ENCODE measurements around the gene MYORG. TPM values are rescaled to one million over a fixed set of nuclear protein-coding genes. Genes with fewer than 3 reads are reported as not detected.

MYORG gene
- total RNA-seq, 2 experiments from 2014 or later = 0.98 to 3.9 TPM

DNA sequence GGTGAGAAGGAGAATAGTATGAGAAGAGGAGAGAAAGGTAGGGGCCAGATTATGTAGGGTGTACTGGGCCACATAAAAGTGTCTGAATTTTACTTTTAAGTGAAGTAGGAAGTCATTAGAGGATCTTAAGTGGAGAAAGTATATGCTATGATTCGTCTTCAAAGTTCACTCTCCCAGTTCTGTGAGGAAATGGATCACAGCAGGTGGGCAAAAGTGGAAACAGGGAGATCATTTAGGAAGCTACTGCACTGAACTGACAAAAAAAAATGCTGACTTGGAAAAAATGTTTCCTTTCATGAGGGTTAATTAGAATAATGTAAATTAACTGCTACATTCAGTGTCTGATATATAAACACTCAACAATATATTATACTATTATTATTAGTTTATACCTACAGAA, 50.0 kb downstream of the MYORG start:
- DNase-seq (ENCODE audit: low spot score) = no peak
- no peak overlapping the region for H3K4me3 ChIP-seq (ENCODE audit: low read depth, low read length, poor library complexity, severe bottlenecking)
- H3K9me2 ChIP-seq (ENCODE audit: insufficient read depth, low read length) = no peaks in the 10 kb centered on the region
- POLR2A ChIA-PET = no interaction called here
- TF ChIP-seq EZH2phosphoT487 (IDR thresholded peaks at IDR 0.05; ENCODE audit: borderline replicate concordance, low read depth, low read length) = no peak
- TF ChIP-seq, protein P1, sequence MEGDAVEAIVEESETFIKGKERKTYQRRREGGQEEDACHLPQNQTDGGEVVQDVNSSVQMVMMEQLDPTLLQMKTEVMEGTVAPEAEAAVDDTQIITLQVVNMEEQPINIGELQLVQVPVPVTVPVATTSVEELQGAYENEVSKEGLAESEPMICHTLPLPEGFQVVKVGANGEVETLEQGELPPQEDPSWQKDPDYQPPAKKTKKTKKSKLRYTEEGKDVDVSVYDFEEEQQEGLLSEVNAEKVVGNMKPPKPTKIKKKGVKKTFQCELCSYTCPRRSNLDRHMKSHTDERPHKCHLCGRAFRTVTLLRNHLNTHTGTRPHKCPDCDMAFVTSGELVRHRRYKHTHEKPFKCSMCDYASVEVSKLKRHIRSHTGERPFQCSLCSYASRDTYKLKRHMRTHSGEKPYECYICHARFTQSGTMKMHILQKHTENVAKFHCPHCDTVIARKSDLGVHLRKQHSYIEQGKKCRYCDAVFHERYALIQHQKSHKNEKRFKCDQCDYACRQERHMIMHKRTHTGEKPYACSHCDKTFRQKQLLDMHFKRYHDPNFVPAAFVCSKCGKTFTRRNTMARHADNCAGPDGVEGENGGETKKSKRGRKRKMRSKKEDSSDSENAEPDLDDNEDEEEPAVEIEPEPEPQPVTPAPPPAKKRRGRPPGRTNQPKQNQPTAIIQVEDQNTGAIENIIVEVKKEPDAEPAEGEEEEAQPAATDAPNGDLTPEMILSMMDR (conservative IDR thresholded peaks at IDR 0.05; ENCODE audit: low read length) = no peak
- no peaks in the 10 kb centered on the region for H3K9me3 ChIP-seq (ENCODE audit: low read length)
- CTCF ChIA-PET (ENCODE audit: unreplicated experiment) = no interaction called here
- no peak overlapping the region for H2AFZ ChIP-seq (ENCODE audit: low read length)
- peak overlapping the region; percentile 96 for H3K4me2 ChIP-seq (ENCODE audit: low read length)
- intact Hi-C loops (cut with micrococcal nuclease; ENCODE audit: unreplicated experiment) = no loop called here
- no TSS peak for BruUV-seq (replicated peaks)
- 0 out of 2 replicates have a peak, but pooled peaks cover 3% of the 10 kb centered on the region for H4K20me1 ChIP-seq (ENCODE audit: insufficient read depth, low read length)
- H3K27ac ChIP-seq (ENCODE audit: low read depth, low read length, poor library complexity, severe bottlenecking) = no peak overlapping the region
- H3K79me2 ChIP-seq (ENCODE audit: insufficient read depth, low read depth, low read length) = peaks cover 67% of the 10 kb centered on the region
- H3K4me1 ChIP-seq (ENCODE audit: insufficient read depth, low read length, poor library complexity, severe bottlenecking) = peaks cover 48% of the 10 kb centered on the region
- no peaks in the 10 kb centered on the region for H3K36me3 ChIP-seq (ENCODE audit: insufficient read depth, low read length)

DNA sequence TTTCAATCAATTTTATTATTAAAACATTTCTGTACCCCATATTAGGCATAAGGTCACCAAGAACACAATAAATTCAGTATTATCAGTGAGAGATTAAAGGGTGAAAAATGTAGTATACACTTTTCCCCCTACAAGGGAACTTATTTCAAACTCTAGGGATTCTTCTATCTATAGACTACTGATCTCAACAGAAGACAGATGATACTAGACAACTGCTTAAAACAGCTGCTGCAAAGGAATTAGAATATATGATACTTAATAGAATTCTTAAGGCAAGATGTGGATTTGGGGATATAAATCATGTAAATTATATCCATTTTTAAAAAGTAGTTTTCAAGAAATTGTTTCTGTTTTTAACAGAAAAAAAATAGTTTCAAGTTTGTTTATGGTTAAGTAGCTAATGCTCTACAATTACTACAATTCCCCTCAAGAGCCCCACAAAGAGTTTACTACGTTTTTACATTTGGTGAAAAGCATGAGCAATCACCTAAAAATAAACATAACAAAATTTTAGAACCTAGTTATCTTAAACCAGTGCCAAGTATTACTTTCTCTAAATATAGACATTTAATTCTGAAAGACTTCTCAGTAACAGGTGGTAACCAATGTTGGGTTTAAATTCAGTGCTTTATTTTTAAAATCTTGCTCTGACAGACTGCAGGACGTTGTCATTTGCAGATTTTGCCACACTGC, 53.7 kb downstream of the MYORG start:
- ChIA-PET CTCF (ENCODE audit: unreplicated experiment) (no interaction called here), POLR2A (no interaction called here)
- H2AFZ ChIP-seq (ENCODE audit: low read length) = no peak overlapping the region
- TF ChIP-seq, protein P1 (conservative IDR thresholded peaks at IDR 0.05; ENCODE audit: low read length) = no peak
- TF ChIP-seq EZH2phosphoT487 (IDR thresholded peaks at IDR 0.05; ENCODE audit: borderline replicate concordance, low read depth, low read length) = no peak
- no peak for DNase-seq (ENCODE audit: low spot score)
- no peak overlapping the region for H3K27ac ChIP-seq (ENCODE audit: low read depth, low read length, poor library complexity, severe bottlenecking)
- 0 out of 2 replicates have a peak, but pooled peaks cover 3% of the 10 kb centered on the region for H4K20me1 ChIP-seq (ENCODE audit: insufficient read depth, low read length)
- no peaks in the 10 kb centered on the region for H3K9me3 ChIP-seq (ENCODE audit: low read length)
- peaks cover 6% of the 10 kb centered on the region for H3K36me3 ChIP-seq (ENCODE audit: insufficient read depth, low read length)
- peak overlapping the region; percentile 20; the same call in 1 of the 2 replicates for H3K4me2 ChIP-seq (ENCODE audit: low read length)
- intact Hi-C loops (cut with micrococcal nuclease; ENCODE audit: unreplicated experiment) = no loop called here
- H3K9me2 ChIP-seq (ENCODE audit: insufficient read depth, low read length) = no peaks in the 10 kb centered on the region
- H3K79me2 ChIP-seq (ENCODE audit: insufficient read depth, low read depth, low read length) = peaks cover 60% of the 10 kb centered on the region
- H3K4me3 ChIP-seq (ENCODE audit: low read depth, low read length, poor library complexity, severe bottlenecking) = no peak overlapping the region
- BruUV-seq (replicated peaks) = no TSS peak
- H3K4me1 ChIP-seq (ENCODE audit: insufficient read depth, low read length, poor library complexity, severe bottlenecking) = peaks cover 32% of the 10 kb centered on the region

DNA sequence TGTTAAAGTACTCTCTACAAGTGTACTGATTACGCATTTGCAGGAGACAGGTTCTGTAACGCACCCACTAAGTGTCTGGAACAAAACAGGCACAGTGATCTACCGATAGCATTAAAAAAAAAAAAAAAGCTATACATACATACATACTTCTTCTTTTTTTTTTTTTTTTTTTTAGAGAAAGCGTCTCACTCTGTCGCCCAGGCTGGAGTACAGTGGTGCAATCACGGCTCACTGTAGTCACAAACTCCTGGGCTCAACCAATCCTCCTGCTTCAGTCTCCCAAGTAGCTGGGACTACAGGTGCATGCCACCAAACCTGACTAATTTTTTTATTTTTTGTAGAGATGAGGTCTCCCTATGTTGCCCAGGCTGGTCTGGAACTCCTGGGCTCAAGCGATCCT, 55.2 kb downstream of the MYORG start:
- POLR2A ChIA-PET = interaction anchor here (0.6 kb wide), 3 partner anchors 12 to 317 kb away, joined by 3 to 4 read pairs (median 3); no protein-coding TSS in a partner anchor
- TF ChIP-seq EZH2phosphoT487 (IDR thresholded peaks at IDR 0.05; ENCODE audit: borderline replicate concordance, low read depth, low read length) = no peak
- TF ChIP-seq, protein P1 (conservative IDR thresholded peaks at IDR 0.05; ENCODE audit: low read length) = no peak
- H3K4me2 ChIP-seq (ENCODE audit: low read length) = no peak overlapping the region

More for the DNA sequence above, 55.2 kb downstream of the MYORG start:
- H3K36me3 ChIP-seq (ENCODE audit: insufficient read depth, low read length) = peaks cover 6% of the 10 kb centered on the region
- H3K4me3 ChIP-seq (ENCODE audit: low read depth, low read length, poor library complexity, severe bottlenecking) = no peak overlapping the region
- no peak for DNase-seq (ENCODE audit: low spot score)
- BruUV-seq (replicated peaks) = no TSS peak
- H3K9me3 ChIP-seq (ENCODE audit: low read length) = no peaks in the 10 kb centered on the region
- H2AFZ ChIP-seq (ENCODE audit: low read length) = no peak overlapping the region
- peaks cover 44% of the 10 kb centered on the region; the same call in 1 of the 2 replicates for H3K79me2 ChIP-seq (ENCODE audit: insufficient read depth, low read depth, low read length)
- peaks cover 16% of the 10 kb centered on the region for H3K4me1 ChIP-seq (ENCODE audit: insufficient read depth, low read length, poor library complexity, severe bottlenecking)
- H3K27ac ChIP-seq (ENCODE audit: low read depth, low read length, poor library complexity, severe bottlenecking) = no peak overlapping the region
- H4K20me1 ChIP-seq (ENCODE audit: insufficient read depth, low read length) = 0 out of 2 replicates have a peak, but pooled peaks cover 3% of the 10 kb centered on the region
- no peaks in the 10 kb centered on the region for H3K9me2 ChIP-seq (ENCODE audit: insufficient read depth, low read length)
- intact Hi-C loops (cut with micrococcal nuclease; ENCODE audit: unreplicated experiment) = no loop called here
- CTCF ChIA-PET (ENCODE audit: unreplicated experiment) = no interaction called here
